ENCODE results near the gene IQCK. TPM values are rescaled to one million over a fixed set of nuclear protein-coding genes. Genes with fewer than 3 reads are reported as not detected.

IQCK gene
- total RNA-seq, 1 donor from 2014 or later: 5.8 TPM

DNA sequence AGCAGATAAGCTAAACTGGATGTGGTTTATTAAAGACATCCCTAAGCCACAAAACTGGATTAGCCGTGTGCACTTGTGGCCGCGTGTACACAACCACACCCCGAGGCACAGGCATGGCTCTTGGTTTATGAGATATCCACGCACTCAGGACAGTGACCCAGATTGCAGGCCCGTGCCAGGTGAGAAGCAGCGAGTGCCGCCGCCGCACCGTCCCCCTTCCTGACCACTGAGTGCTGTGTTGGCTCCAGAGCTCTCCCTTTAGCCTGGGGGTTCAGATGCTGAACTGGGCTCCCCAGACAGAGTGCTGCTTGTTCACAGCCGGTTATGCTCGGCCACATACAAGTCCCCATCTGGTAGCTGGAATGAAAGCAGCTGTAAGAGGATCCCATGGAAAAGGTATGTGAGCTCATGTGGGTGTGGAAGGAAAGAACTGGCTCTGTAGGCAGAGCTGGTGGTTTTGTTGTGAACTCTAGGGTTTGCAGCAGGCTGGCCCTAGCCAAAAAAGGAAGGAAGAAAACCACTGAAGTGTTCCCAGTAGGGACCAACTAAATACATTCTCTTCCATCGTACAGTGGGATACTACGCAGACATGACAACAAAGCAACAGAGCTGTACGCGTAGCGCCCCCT lies 29.6 kb upstream of the IQCK start:
- no peak overlapping the region for H3K27ac Mint-ChIP-seq (ENCODE audit: unreplicated experiment)
- no peak overlapping the region for H3K4me3 Mint-ChIP-seq (ENCODE audit: unreplicated experiment)
- peaks cover 15% of the 10 kb centered on the region for H3K4me1 Mint-ChIP-seq (ENCODE audit: unreplicated experiment)
- TF ChIP-seq, protein P1, sequence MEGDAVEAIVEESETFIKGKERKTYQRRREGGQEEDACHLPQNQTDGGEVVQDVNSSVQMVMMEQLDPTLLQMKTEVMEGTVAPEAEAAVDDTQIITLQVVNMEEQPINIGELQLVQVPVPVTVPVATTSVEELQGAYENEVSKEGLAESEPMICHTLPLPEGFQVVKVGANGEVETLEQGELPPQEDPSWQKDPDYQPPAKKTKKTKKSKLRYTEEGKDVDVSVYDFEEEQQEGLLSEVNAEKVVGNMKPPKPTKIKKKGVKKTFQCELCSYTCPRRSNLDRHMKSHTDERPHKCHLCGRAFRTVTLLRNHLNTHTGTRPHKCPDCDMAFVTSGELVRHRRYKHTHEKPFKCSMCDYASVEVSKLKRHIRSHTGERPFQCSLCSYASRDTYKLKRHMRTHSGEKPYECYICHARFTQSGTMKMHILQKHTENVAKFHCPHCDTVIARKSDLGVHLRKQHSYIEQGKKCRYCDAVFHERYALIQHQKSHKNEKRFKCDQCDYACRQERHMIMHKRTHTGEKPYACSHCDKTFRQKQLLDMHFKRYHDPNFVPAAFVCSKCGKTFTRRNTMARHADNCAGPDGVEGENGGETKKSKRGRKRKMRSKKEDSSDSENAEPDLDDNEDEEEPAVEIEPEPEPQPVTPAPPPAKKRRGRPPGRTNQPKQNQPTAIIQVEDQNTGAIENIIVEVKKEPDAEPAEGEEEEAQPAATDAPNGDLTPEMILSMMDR (IDR thresholded peaks at IDR 0.05): no peak
- H3K36me3 Mint-ChIP-seq (ENCODE audit: unreplicated experiment): peaks cover 31% of the 10 kb centered on the region
- H3K27me3 Mint-ChIP-seq (ENCODE audit: unreplicated experiment): no peaks in the 10 kb centered on the region
- no peak for DNase-seq (ENCODE audit: extremely low spot score, unreplicated experiment)
- H3K9me3 Mint-ChIP-seq (ENCODE audit: unreplicated experiment): peaks cover 5% of the 10 kb centered on the region

DNA sequence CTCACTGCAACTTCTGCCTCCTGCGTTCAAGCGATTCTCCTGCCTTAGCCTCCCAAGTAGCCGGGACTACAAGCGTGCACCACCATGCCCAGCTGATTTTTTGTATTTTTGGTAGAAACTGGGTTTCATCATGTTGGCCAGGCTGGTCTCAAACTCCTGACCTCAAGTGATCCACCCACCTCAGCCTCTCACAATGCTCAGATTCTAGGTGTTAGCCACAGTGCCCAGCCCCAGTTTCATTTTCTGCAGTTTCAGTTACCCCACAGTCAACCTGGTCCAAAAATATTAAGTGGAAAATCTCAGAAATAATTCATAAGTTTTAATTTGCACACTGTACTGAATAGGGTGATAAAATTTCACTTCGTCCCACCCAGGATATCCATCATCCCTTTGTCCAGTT lies 28.7 kb upstream of the IQCK start:
- Mint-ChIP-seq H3K4me3 (ENCODE audit: unreplicated experiment) (no peak overlapping the region), H3K27ac (ENCODE audit: unreplicated experiment) (no peak overlapping the region), H3K9me3 (ENCODE audit: unreplicated experiment) (peaks cover 5% of the 10 kb centered on the region), H3K36me3 (ENCODE audit: unreplicated experiment) (peaks cover 31% of the 10 kb centered on the region), H3K27me3 (ENCODE audit: unreplicated experiment) (no peaks in the 10 kb centered on the region), H3K4me1 (ENCODE audit: unreplicated experiment) (peaks cover 15% of the 10 kb centered on the region)
- TF ChIP-seq, protein P1 (IDR thresholded peaks at IDR 0.05): no peak
- DNase-seq (ENCODE audit: extremely low spot score, unreplicated experiment): no peak

DNA sequence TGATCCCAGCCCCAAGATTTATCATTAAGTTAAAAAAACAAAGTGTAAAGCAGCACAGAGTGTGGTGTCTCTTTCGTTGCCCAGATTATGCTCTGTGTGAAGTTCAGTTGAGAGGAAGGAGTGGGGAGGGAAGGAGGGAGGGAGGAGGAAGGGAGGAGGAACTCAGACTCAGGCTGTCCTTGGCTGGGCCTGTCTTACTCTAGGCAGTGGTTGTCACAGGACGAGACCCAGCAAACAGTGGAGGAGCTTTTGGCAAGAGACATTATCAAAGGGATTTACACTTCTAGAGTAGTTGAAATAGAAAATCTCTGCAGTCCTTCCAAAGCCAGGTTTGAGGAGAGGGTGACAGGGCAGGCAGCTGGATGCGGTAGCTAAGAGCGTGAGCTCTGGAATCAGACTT lies 27.9 kb upstream of the IQCK start:
- Mint-ChIP-seq H3K9me3 (ENCODE audit: unreplicated experiment) (peaks cover 4% of the 10 kb centered on the region), H3K36me3 (ENCODE audit: unreplicated experiment) (peaks cover 28% of the 10 kb centered on the region), H3K4me3 (ENCODE audit: unreplicated experiment) (no peak overlapping the region), H3K27ac (ENCODE audit: unreplicated experiment) (no peak overlapping the region), H3K27me3 (ENCODE audit: unreplicated experiment) (no peaks in the 10 kb centered on the region), H3K4me1 (ENCODE audit: unreplicated experiment) (peaks cover 15% of the 10 kb centered on the region)
- TF ChIP-seq, protein P1 (IDR thresholded peaks at IDR 0.05): no peak
- no peak for DNase-seq (ENCODE audit: extremely low spot score, unreplicated experiment)

DNA sequence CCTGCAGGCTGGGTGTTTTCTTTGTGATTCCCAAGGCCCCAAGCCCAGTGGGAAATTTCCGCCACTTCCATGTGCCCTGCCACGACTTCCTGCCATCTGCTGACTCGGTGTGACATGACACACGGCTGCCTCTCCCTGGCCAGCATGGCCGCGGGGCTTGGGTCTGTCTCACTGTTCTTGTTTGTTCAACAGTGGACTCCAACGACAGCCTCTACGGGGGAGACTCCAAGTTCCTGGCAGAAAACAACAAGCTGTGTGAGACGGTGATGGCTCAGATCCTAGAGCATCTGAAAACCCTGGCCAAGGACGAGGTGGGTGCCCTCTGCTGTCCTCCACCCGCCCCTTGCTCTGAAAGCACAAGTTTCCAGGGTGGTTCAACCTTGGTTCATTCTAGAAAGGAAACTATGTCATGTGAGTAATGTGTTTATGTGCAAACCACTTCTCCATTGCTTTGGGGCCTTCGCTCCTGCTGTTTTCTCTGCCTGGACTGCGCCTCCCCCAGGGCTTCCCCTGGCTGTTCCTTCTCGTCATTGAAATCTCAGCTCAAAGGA lies 26.8 kb upstream of the IQCK start:
- H3K27me3 Mint-ChIP-seq (ENCODE audit: unreplicated experiment): no peaks in the 10 kb centered on the region
- peak overlapping the region; percentile 83 for H3K27ac Mint-ChIP-seq (ENCODE audit: unreplicated experiment)
- peaks cover 23% of the 10 kb centered on the region for H3K36me3 Mint-ChIP-seq (ENCODE audit: unreplicated experiment)
- no peak overlapping the region for H3K4me3 Mint-ChIP-seq (ENCODE audit: unreplicated experiment)
- H3K4me1 Mint-ChIP-seq (ENCODE audit: unreplicated experiment): peaks cover 18% of the 10 kb centered on the region
- no peak for DNase-seq (ENCODE audit: extremely low spot score, unreplicated experiment)
- no peaks in the 10 kb centered on the region for H3K9me3 Mint-ChIP-seq (ENCODE audit: unreplicated experiment)
- TF ChIP-seq, protein P1 (IDR thresholded peaks at IDR 0.05): no peak

DNA sequence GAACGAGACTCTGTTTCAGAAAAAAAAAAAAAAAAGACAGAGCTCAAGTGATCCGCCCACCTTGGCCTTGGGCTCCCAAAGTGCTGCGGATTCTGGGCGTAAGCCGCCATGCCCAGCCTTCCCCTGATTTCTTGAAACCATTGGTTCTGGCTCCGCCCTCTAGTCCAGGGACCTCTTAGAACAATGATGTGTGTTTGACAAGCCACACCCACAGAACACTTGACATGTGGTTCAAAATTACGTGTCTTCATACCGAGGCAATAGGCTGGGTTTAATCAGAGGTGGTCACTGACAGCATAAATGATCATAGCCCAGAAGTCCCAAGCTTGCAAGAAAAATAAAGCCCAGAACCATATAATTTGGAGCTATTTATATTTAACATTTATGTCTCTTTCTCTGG lies 23.1 kb upstream of the IQCK start:
- DNase-seq (ENCODE audit: extremely low spot score, unreplicated experiment): no peak
- Mint-ChIP-seq H3K4me3 (ENCODE audit: unreplicated experiment) (no peak overlapping the region), H3K4me1 (ENCODE audit: unreplicated experiment) (peaks cover 31% of the 10 kb centered on the region), H3K27ac (ENCODE audit: unreplicated experiment) (no peak overlapping the region), H3K27me3 (ENCODE audit: unreplicated experiment) (no peaks in the 10 kb centered on the region), H3K36me3 (ENCODE audit: unreplicated experiment) (peaks cover 21% of the 10 kb centered on the region), H3K9me3 (ENCODE audit: unreplicated experiment) (no peaks in the 10 kb centered on the region)
- TF ChIP-seq, protein P1 (IDR thresholded peaks at IDR 0.05): no peak
